HG03378 (cell line): ENCODE measurements around the gene ERI3.
A peak's percentile ranks its signal among the peaks of the same experiment; 100 is the strongest.

Source experiments
- ATAC-seq: cut with Tn5 transposase; IDR thresholded peaks from one replicate; pipeline ENCODE4 v1.9.1; 2021; ENCODE audit warnings: mild to moderate bottlenecking, moderate library complexity; ENCODE audit not compliant: unreplicated experiment

Gene ERI3

GRCh38 chr1:44354840-44355581 is at the start of gene ERI3:
Gene ERI3 (minus strand): TSS chr1:44355257. CDS start chr1:44355026, 231 bp downstream.
- peak; percentile 93 for ATAC-seq

GRCh38 chr1:44401256-44402228 is 46.5 kb upstream of the ERI3 start:
- no peak for ATAC-seq

- no peak for ATAC-seq
Observed at GRCh38 chr1:44390277-44390676, 35.2 kb upstream of the ERI3 start.

GRCh38 chr1:44389437-44389836 is 34.4 kb upstream of the ERI3 start:
- no peak for ATAC-seq

- no peak for ATAC-seq
Observed at GRCh38 chr1:44388551-44388950, 33.5 kb upstream of the ERI3 start.

GRCh38 chr1:44380666-44381177 is 25.7 kb upstream of the ERI3 start:
- no peak for ATAC-seq

GRCh38 chr1:44377925-44378784 is 23.1 kb upstream of the ERI3 start:
- ATAC-seq = no peak

GRCh38 chr1:44375547-44375946 is 20.5 kb upstream of the ERI3 start:
- no peak for ATAC-seq

GRCh38 chr1:44371206-44371605 is 16.1 kb upstream of the ERI3 start:
- no peak for ATAC-seq

- ATAC-seq = no peak
Observed at GRCh38 chr1:44368471-44369151, 13.6 kb upstream of the ERI3 start.

GRCh38 chr1:44367944-44368343 is 12.9 kb upstream of the ERI3 start:
- no peak for ATAC-seq

GRCh38 chr1:44366371-44366975 is 11.4 kb upstream of the ERI3 start:
- ATAC-seq = no peak

GRCh38 chr1:44361478-44361877 is 6.4 kb upstream of the ERI3 start:
- ATAC-seq = no peak

GRCh38 chr1:44359234-44359935 is 4.3 kb upstream of the ERI3 start:
- ATAC-seq = no peak

GRCh38 chr1:44357710-44358109 is 2.7 kb upstream of the ERI3 start:
- no peak for ATAC-seq

- no peak for ATAC-seq
Observed at GRCh38 chr1:44355582-44356305, 687 bp upstream of the ERI3 start.

- no peak for ATAC-seq
Observed at GRCh38 chr1:44354268-44354839, 703 bp downstream of the ERI3 start.

- ATAC-seq = no peak
Observed at GRCh38 chr1:44353604-44354003, 1.5 kb downstream of the ERI3 start.
